Type B pancreatic cell (in vitro differentiated cells): ENCODE data around the gene OXT. TPM values are rescaled to one million over a fixed set of nuclear protein-coding genes. Genes with fewer than 3 reads are reported as not detected.

Experiments used
- DNase-seq: peaks from one replicate; pipeline ENCODE4 v3.0.0; 2021; ENCODE audit warnings: mixed read lengths; ENCODE audit not compliant: unreplicated experiment; ENCODE audit errors: extremely low spot score
- H3K27ac Mint-ChIP-seq: 2 replicates; pipeline ENCODE4 v1.8.0; 2021; ENCODE audit warnings: mild to moderate bottlenecking, mixed read lengths
- H3K27me3 Mint-ChIP-seq: 2 replicates; pipeline ENCODE4 v1.8.0; 2021; ENCODE audit warnings: mixed read lengths
- H3K36me3 Mint-ChIP-seq: 2 replicates; pipeline ENCODE4 v1.8.0; 2021; ENCODE audit warnings: mixed read lengths
- H3K4me1 Mint-ChIP-seq: one replicate; pipeline ENCODE4 v1.8.0; 2021; ENCODE audit warnings: mixed read lengths; ENCODE audit not compliant: unreplicated experiment
- H3K4me3 Mint-ChIP-seq: 2 replicates; pipeline ENCODE4 v1.8.0; 2021; ENCODE audit warnings: mild to moderate bottlenecking, mixed read lengths
- H3K9me3 Mint-ChIP-seq: 2 replicates; pipeline ENCODE4 v1.8.0; 2021; ENCODE audit warnings: mixed read lengths
- CTCF ChIP-seq: fragments of 200-600 bp; sonication (generic); conservative IDR thresholded peaks from 2 replicates; pipeline ENCODE4 v1.5.0; 2021; ENCODE audit warnings: antibody characterized with exemption, mild to moderate bottlenecking
- total RNA-seq: library from RNA; stranded (reverse); gene quantifications from 2 replicates; pipeline ENCODE4 v1.2.1, GENCODE V29; 2021; ENCODE audit warnings: low replicate concordance

OXT gene
- total RNA-seq, 1 donor from 2014 or later, result not detected

- Mint-ChIP-seq H3K36me3 (peaks cover 13% of the 10 kb centered on the region), H3K4me3 (no peak overlapping the region), H3K27me3 (no peaks in the 10 kb centered on the region), H3K4me1 (peaks cover 18% of the 10 kb centered on the region), H3K27ac (peak overlapping the region; percentile 89), H3K9me3 (no peaks in the 10 kb centered on the region)
- DNase-seq, result no peak
- TF ChIP-seq CTCF, result no peak
Measured at GRCh38 chr20:3042625-3043024, 28.8 kb upstream of the OXT start.

GRCh38 chr20:3043322-3043721 lies 28.1 kb upstream of the OXT start, which contains the start of gene GNRH2:
GNRH2 (plus strand) TSS chr20:3043622; CDS start chr20:3044415, 793 bp downstream.
- no peak for TF ChIP-seq CTCF
- peaks cover 18% of the 10 kb centered on the region for H3K4me1 Mint-ChIP-seq
- peaks cover 14% of the 10 kb centered on the region for H3K36me3 Mint-ChIP-seq
- no peak within 1 kb of the TSS for H3K4me3 Mint-ChIP-seq
- H3K27me3 Mint-ChIP-seq, result no peaks in the 10 kb centered on the region
- peak within 1 kb of the TSS; percentile 89 for H3K27ac Mint-ChIP-seq
- H3K9me3 Mint-ChIP-seq, result no peaks in the 10 kb centered on the region
- no peak for DNase-seq

GRCh38 chr20:3044336-3044965 lies 27.0 kb upstream of the OXT start:
- H3K27ac Mint-ChIP-seq, result no peak overlapping the region
- no peaks in the 10 kb centered on the region for H3K9me3 Mint-ChIP-seq
- H3K36me3 Mint-ChIP-seq, result peaks cover 18% of the 10 kb centered on the region
- H3K4me1 Mint-ChIP-seq, result peaks cover 18% of the 10 kb centered on the region
- no peaks in the 10 kb centered on the region for H3K27me3 Mint-ChIP-seq
- DNase-seq, result no peak
- TF ChIP-seq CTCF, result no peak
- H3K4me3 Mint-ChIP-seq, result peak overlapping the region; percentile 91

GRCh38 chr20:3045042-3045815 lies 26.2 kb upstream of the OXT start:
- no peak for TF ChIP-seq CTCF
- H3K27me3 Mint-ChIP-seq, result no peaks in the 10 kb centered on the region
- peaks cover 18% of the 10 kb centered on the region for H3K36me3 Mint-ChIP-seq
- no peaks in the 10 kb centered on the region for H3K9me3 Mint-ChIP-seq
- peak overlapping the region; percentile 91 for H3K4me3 Mint-ChIP-seq
- peaks cover 18% of the 10 kb centered on the region for H3K4me1 Mint-ChIP-seq
- DNase-seq, result no peak
- H3K27ac Mint-ChIP-seq, result peak overlapping the region; percentile 87

- DNase-seq, result peak; percentile 89
- no peaks in the 10 kb centered on the region for H3K27me3 Mint-ChIP-seq
- H3K36me3 Mint-ChIP-seq, result peaks cover 14% of the 10 kb centered on the region
- peaks cover 18% of the 10 kb centered on the region for H3K4me1 Mint-ChIP-seq
- no peak for TF ChIP-seq CTCF
- no peaks in the 10 kb centered on the region for H3K9me3 Mint-ChIP-seq
- peak within 1 kb of the TSS; percentile 91 for H3K4me3 Mint-ChIP-seq
- peak within 1 kb of the TSS; percentile 87 for H3K27ac Mint-ChIP-seq
Measured at GRCh38 chr20:3045816-3046676, 25.4 kb upstream of the OXT start, which contains the start of gene MRPS26. MRPS26 (plus strand) TSS chr20:3046052; CDS start chr20:3046069, 17 bp downstream.
